Type B pancreatic cell (in vitro differentiated cells): ENCODE measurements around the gene KLHL29. TPM values are rescaled to one million over a fixed set of nuclear protein-coding genes. Genes with fewer than 3 reads are reported as not detected.

Experiments used
- DNase-seq: peaks from one replicate; pipeline ENCODE4 v3.0.0; 2021; ENCODE audit warnings: mixed read lengths; ENCODE audit not compliant: unreplicated experiment; ENCODE audit errors: extremely low spot score
- H3K27ac Mint-ChIP-seq: 2 replicates; pipeline ENCODE4 v1.8.0; 2021; ENCODE audit warnings: mild to moderate bottlenecking, mixed read lengths
- H3K27me3 Mint-ChIP-seq: 2 replicates; pipeline ENCODE4 v1.8.0; 2021; ENCODE audit warnings: mixed read lengths
- H3K36me3 Mint-ChIP-seq: 2 replicates; pipeline ENCODE4 v1.8.0; 2021; ENCODE audit warnings: mixed read lengths
- H3K4me1 Mint-ChIP-seq: one replicate; pipeline ENCODE4 v1.8.0; 2021; ENCODE audit warnings: mixed read lengths; ENCODE audit not compliant: unreplicated experiment
- H3K4me3 Mint-ChIP-seq: 2 replicates; pipeline ENCODE4 v1.8.0; 2021; ENCODE audit warnings: mild to moderate bottlenecking, mixed read lengths
- H3K9me3 Mint-ChIP-seq: 2 replicates; pipeline ENCODE4 v1.8.0; 2021; ENCODE audit warnings: mixed read lengths
- CTCF ChIP-seq: fragments of 200-600 bp; sonication (generic); conservative IDR thresholded peaks from 2 replicates; pipeline ENCODE4 v1.5.0; 2021; ENCODE audit warnings: antibody characterized with exemption, mild to moderate bottlenecking
- total RNA-seq: library from RNA; stranded (reverse); gene quantifications from 2 replicates; pipeline ENCODE4 v1.2.1, GENCODE V29; 2021; ENCODE audit warnings: low replicate concordance

KLHL29 gene
- total RNA-seq, 1 donor from 2014 or later = 24.1 TPM

- no peak for TF ChIP-seq CTCF
- no peak overlapping the region for H3K27ac Mint-ChIP-seq
- H3K4me1 Mint-ChIP-seq = peaks cover 53% of the 10 kb centered on the region
Observed at GRCh38 chr2:23534771-23535170, 149.8 kb downstream of the KLHL29 start.

GRCh38 chr2:23536326-23536725 is 151.3 kb downstream of the KLHL29 start:
- H3K4me1 Mint-ChIP-seq = peaks cover 47% of the 10 kb centered on the region
- no peaks in the 10 kb centered on the region for H3K36me3 Mint-ChIP-seq
- H3K27me3 Mint-ChIP-seq = no peaks in the 10 kb centered on the region
- H3K9me3 Mint-ChIP-seq = no peaks in the 10 kb centered on the region
- H3K4me3 Mint-ChIP-seq = no peak overlapping the region
- no peak for DNase-seq
- TF ChIP-seq CTCF = no peak
- H3K27ac Mint-ChIP-seq = no peak overlapping the region

More at GRCh38 chr2:23534771-23535170, 149.8 kb downstream of the KLHL29 start:
- Mint-ChIP-seq H3K4me3 (no peak overlapping the region), H3K9me3 (no peaks in the 10 kb centered on the region), H3K27me3 (no peaks in the 10 kb centered on the region), H3K36me3 (no peaks in the 10 kb centered on the region)
- DNase-seq = no peak

- TF ChIP-seq CTCF = no peak
Observed at GRCh38 chr2:23537991-23538390, 153.0 kb downstream of the KLHL29 start.

GRCh38 chr2:23538566-23538965 is 153.6 kb downstream of the KLHL29 start:
- Mint-ChIP-seq H3K4me1 (peaks cover 46% of the 10 kb centered on the region), H3K27ac (no peak overlapping the region), H3K9me3 (no peaks in the 10 kb centered on the region), H3K36me3 (no peaks in the 10 kb centered on the region), H3K4me3 (no peak overlapping the region), H3K27me3 (no peaks in the 10 kb centered on the region)
- DNase-seq = no peak
- TF ChIP-seq CTCF = no peak

More at GRCh38 chr2:23537991-23538390, 153.0 kb downstream of the KLHL29 start:
- Mint-ChIP-seq H3K27me3 (no peaks in the 10 kb centered on the region), H3K27ac (no peak overlapping the region), H3K36me3 (no peaks in the 10 kb centered on the region), H3K4me3 (no peak overlapping the region), H3K4me1 (peaks cover 46% of the 10 kb centered on the region), H3K9me3 (no peaks in the 10 kb centered on the region)
- DNase-seq = no peak

GRCh38 chr2:23540804-23541360 is 155.9 kb downstream of the KLHL29 start:
- no peak for DNase-seq
- Mint-ChIP-seq H3K9me3 (no peaks in the 10 kb centered on the region), H3K36me3 (no peaks in the 10 kb centered on the region), H3K27ac (no peak overlapping the region), H3K27me3 (no peaks in the 10 kb centered on the region), H3K4me1 (peaks cover 58% of the 10 kb centered on the region), H3K4me3 (no peak overlapping the region)
- TF ChIP-seq CTCF = no peak
